Subcutaneous abdominal adipose tissue (tissue), 5 donors: ENCODE data around the gene RTP3.
"Not testable (repeated sequence)": the region's sequence is repeated elsewhere in the genome, so short reads cannot be mapped to it uniquely, and the experiment has no call there.

Experiments
- H3K27ac ChIP-seq: one replicate; pipeline ENCODE4 v1.7.0; 2013; ENCODE audit warnings: low read depth, mild to moderate bottlenecking, inconsistent platforms, low read length, moderate library complexity
- H3K27me3 ChIP-seq, 5 donors: one replicate each; pipeline ENCODE4 v1.7.0; 2013; ENCODE audit warnings: low read length in 5 of 5, inconsistent platforms in 1 of 5; ENCODE audit not compliant: control insufficient read depth in 5 of 5, insufficient read depth in 4 of 5
- H3K36me3 ChIP-seq, 5 donors: one replicate each; pipeline ENCODE4 v1.7.0; 2013; ENCODE audit warnings: low read length in 5 of 5; ENCODE audit not compliant: control insufficient read depth in 5 of 5, insufficient read depth in 5 of 5
- H3K4me1 ChIP-seq, 5 donors: one replicate each; pipeline ENCODE4 v1.7.0; 2013; ENCODE audit warnings: low read length in 5 of 5, mild to moderate bottlenecking in 3 of 5, moderate library complexity in 1 of 5; ENCODE audit not compliant: control insufficient read depth in 5 of 5, insufficient read depth in 5 of 5
- H3K4me3 ChIP-seq, 5 donors: one replicate each; pipeline ENCODE4 v1.7.0; 2013; ENCODE audit warnings: low read length in 5 of 5, low read depth in 1 of 5
- H3K9ac ChIP-seq, 5 donors: one replicate each; pipeline ENCODE4 v1.7.0; 2013; ENCODE audit warnings: low read length in 5 of 5, mild to moderate bottlenecking in 4 of 5, moderate library complexity in 3 of 5
- H3K9me3 ChIP-seq, 5 donors: one replicate each; pipeline ENCODE4 v1.7.0; 2013; ENCODE audit warnings: low read length in 5 of 5; ENCODE audit not compliant: control insufficient read depth in 5 of 5
- donor health status: healthy.
- donor health status: healthy.
- donor health status: healthy.
- donor health status: healthy.
- donor health status: healthy.

Gene RTP3

GRCh38 chr3:46527239-46527638 lies 29.5 kb downstream of the RTP3 start:
- Histone ChIP-seq H3K9ac (no peak overlapping the region), H3K9me3 (no peaks in the 10 kb centered on the region), H3K27ac (no peak overlapping the region), H3K36me3 (peaks cover 0 to 4% (median 0%) of the 10 kb centered on the region in 5 donors), H3K4me1 (no peaks in the 10 kb centered on the region), H3K4me3 (no peak overlapping the region), H3K27me3 (no peaks in the 10 kb centered on the region)

- Histone ChIP-seq H3K36me3 (peaks cover 0 to 4% (median 0%) of the 10 kb centered on the region in 5 donors), H3K27ac (no peak overlapping the region), H3K4me3 (no peak overlapping the region), H3K27me3 (peaks cover 0 to 3% (median 0%) of the 10 kb centered on the region in 5 donors), H3K9ac (no peak overlapping the region), H3K9me3 (no peaks in the 10 kb centered on the region), H3K4me1 (peaks cover 0 to 3% (median 0%) of the 10 kb centered on the region in 5 donors)
Measured at GRCh38 chr3:46533091-46533490, 35.3 kb downstream of the RTP3 start.

DNA sequence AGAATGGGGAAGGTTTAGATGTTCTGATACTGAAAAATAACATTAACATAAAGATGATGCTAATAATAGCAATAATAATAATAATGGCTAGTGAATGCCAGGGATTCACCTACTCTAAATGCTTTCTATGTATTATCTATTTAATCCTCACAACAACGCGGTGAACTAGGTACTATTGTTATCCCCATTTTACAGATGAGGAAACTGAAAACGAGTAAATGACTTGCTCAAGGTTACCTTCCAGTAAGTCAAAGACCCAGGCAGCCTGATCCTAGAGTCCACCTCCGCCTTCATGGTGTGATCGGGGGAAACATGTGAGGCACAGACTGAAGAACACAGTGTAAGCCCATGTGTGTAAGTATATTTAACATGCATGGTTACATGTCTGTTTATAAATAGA lies 38.0 kb downstream of the RTP3 start:
- Histone ChIP-seq H3K9ac (no peak overlapping the region), H3K27ac (no peak overlapping the region), H3K27me3 (peaks cover 0 to 3% (median 0%) of the 10 kb centered on the region in 5 donors), H3K9me3 (no peaks in the 10 kb centered on the region), H3K4me3 (no peak overlapping the region), H3K36me3 (peaks cover 0 to 4% (median 0%) of the 10 kb centered on the region in 5 donors), H3K4me1 (peaks cover 0 to 14% (median 6%) of the 10 kb centered on the region in 5 donors)

DNA sequence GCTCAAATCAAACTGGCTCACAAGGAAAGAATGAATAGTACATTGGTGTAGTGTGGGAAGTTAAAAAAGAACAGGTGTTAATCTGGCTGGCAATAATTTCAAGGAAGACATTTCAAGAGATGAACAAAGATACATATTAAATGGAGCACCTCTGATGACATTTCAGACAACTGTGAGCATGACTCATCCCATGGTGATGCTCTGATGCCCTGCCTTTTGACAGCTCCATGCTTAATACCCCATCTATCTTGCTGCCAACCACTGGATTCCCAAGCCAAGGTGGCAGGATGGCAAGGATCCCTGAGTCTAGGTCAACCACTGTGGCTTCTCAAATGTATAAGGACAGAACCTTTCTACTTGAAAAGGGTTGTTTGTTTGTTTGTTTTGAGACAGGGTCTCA lies 39.0 kb downstream of the RTP3 start:
- no peak overlapping the region for H3K4me3 ChIP-seq
- H3K36me3 ChIP-seq = no peaks in the 10 kb centered on the region
- no peaks in the 10 kb centered on the region for H3K9me3 ChIP-seq
- peaks cover 0 to 14% (median 6%) of the 10 kb centered on the region in 5 donors for H3K4me1 ChIP-seq
- H3K9ac ChIP-seq = no peak overlapping the region
- peaks cover 0 to 3% (median 0%) of the 10 kb centered on the region in 5 donors for H3K27me3 ChIP-seq
- H3K27ac ChIP-seq = no peak overlapping the region

GRCh38 chr3:46537316-46537715 lies 39.5 kb downstream of the RTP3 start:
- no peaks in the 10 kb centered on the region for H3K36me3 ChIP-seq
- peaks cover 0 to 3% (median 0%) of the 10 kb centered on the region in 5 donors for H3K27me3 ChIP-seq
- no peak overlapping the region for H3K4me3 ChIP-seq
- no peak overlapping the region for H3K9ac ChIP-seq
- H3K9me3 ChIP-seq = no peaks in the 10 kb centered on the region
- H3K27ac ChIP-seq = no peak overlapping the region
- peaks cover 0 to 14% (median 6%) of the 10 kb centered on the region in 5 donors for H3K4me1 ChIP-seq

DNA sequence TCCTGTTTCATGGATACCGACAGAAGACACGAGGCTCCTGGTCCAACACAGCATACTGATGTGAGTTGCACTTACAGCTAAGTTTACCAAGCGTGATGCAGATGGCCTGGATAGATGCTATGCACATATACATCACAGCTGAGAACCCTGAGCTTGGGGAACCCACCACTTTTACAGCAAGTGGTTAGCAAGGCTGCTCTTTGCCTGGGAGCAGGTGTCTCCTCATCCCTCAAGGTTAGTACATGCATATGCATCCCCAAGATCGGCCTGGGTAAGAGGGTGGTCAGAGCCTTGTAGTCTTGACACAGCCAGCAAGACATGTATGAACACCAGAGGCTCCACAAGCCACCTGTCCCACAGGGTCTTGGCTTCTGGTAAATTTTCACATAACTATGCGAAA lies 40.0 kb downstream of the RTP3 start:
- H3K9ac ChIP-seq = no peak overlapping the region
- H3K27ac ChIP-seq = no peak overlapping the region
- H3K4me1 ChIP-seq = peaks cover 0 to 16% (median 6%) of the 10 kb centered on the region in 5 donors
- H3K9me3 ChIP-seq = no peaks in the 10 kb centered on the region
- H3K27me3 ChIP-seq = peaks cover 0 to 3% (median 0%) of the 10 kb centered on the region in 5 donors
- no peaks in the 10 kb centered on the region for H3K36me3 ChIP-seq
- H3K4me3 ChIP-seq = no peak overlapping the region

GRCh38 chr3:46538425-46538802 lies 40.6 kb downstream of the RTP3 start:
- not testable (repeated sequence) for H3K9ac ChIP-seq, H3K36me3 ChIP-seq, H3K9me3 ChIP-seq, H3K27ac ChIP-seq, H3K27me3 ChIP-seq
- Histone ChIP-seq H3K4me1 (peaks cover 0 to 16% (median 6%) of the 10 kb centered on the region in 5 donors), H3K4me3 (peak overlapping the region in 1 of 5 donors; percentile 41)

DNA sequence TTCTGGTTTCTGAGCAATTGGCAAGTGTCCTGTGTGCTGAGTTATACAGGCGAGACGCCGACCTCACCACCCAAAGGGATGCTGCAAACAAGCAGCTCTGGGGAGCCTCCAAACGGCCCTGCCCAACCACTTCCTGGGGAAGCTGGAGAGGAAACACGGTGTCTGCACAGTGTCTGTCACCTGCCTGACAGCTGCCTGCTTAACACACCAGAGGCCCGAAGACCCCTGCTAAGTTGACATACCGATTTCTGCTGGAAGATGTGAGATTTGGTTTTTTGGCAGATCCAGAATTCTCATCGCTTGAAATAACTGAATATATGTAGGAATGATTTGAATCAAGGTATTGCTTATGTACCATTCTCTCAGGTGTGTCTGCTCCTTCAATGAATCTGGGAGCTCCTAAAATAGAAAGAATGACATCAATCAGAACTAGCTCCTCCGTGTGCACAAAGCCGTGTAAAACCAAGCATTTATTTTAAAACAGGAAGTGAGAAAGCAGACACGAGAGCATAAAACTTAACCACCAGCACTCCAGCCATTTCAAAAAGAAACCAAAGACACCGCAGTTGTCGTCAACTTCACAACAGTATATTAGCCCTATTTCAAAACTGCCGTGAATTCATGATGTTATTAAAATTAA lies 41.1 kb downstream of the RTP3 start:
- peak overlapping the region in 4 of 5 donors; percentile 1 to 52 (median 30) for H3K4me3 ChIP-seq
- no peak overlapping the region for H3K9ac ChIP-seq
- H3K27me3 ChIP-seq = peaks cover 0 to 3% (median 0%) of the 10 kb centered on the region in 5 donors
- no peaks in the 10 kb centered on the region for H3K36me3 ChIP-seq
- no peak overlapping the region for H3K27ac ChIP-seq
- peaks cover 0 to 16% (median 6%) of the 10 kb centered on the region in 5 donors for H3K4me1 ChIP-seq
- no peaks in the 10 kb centered on the region for H3K9me3 ChIP-seq

DNA sequence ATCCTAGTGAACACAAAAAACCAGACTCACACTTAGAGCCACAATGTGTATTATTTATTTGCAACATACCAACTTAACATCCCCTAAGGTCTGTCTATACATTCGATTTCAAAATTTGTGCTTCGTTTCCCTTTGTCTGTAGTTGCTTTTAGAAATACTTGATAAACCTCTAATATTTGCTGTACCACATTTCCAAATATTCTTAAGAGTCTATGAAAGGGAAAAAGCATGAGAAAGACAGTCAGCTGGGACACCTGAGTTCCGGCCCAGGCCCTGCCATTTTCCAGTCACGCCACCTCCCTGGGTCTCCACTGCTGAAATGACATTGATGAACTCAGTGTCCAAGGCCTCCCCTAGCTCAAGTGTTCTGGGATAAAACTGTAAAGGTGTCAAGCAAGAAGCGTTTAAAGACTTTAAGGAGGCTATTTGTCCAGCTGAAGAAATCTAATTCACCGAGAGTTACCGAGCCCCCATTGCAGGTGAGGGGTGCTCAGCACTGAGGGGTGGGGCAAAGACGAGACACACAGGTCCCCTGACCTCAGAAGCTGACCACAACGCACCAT lies 41.7 kb downstream of the RTP3 start:
- peaks cover 0 to 16% (median 6%) of the 10 kb centered on the region in 5 donors for H3K4me1 ChIP-seq
- no peaks in the 10 kb centered on the region for H3K36me3 ChIP-seq
- no peak overlapping the region for H3K9ac ChIP-seq
- peaks cover 0 to 3% (median 0%) of the 10 kb centered on the region in 5 donors for H3K27me3 ChIP-seq
- H3K4me3 ChIP-seq = peak overlapping the region in 2 of 5 donors; percentile 1 to 41
- no peak overlapping the region for H3K27ac ChIP-seq
- no peaks in the 10 kb centered on the region for H3K9me3 ChIP-seq

DNA sequence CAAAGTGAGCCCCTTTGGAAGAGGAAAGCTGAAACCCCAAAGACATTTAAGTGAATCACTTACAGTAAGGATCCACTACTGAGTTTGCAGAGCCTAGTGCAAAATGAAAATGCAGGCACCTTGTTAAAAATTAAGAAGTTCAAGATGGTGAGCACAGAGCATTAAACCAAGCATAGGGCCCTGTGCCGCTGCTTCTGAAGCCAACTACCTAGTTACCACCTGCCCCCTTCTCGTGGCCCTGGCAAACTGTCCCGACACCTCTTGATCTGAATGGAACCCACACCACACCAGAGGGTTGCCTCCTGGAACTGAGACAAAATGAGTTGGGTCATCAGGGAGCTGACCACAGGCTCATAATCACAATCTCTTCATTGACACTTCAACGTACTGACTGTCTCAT lies 42.8 kb downstream of the RTP3 start:
- Histone ChIP-seq H3K4me1 (peaks cover 0 to 16% (median 6%) of the 10 kb centered on the region in 5 donors), H3K9ac (no peak overlapping the region), H3K36me3 (peaks cover 0 to 2% (median 0%) of the 10 kb centered on the region in 5 donors)

More for the DNA sequence above, 42.8 kb downstream of the RTP3 start:
- H3K9me3 ChIP-seq = no peaks in the 10 kb centered on the region
- H3K27ac ChIP-seq = no peak overlapping the region
- H3K4me3 ChIP-seq = no peak overlapping the region
- H3K27me3 ChIP-seq = peaks cover 0 to 3% (median 0%) of the 10 kb centered on the region in 5 donors
